ENCODE measurements around the gene NCBP2. TPM values are rescaled to one million over a fixed set of nuclear protein-coding genes. Genes with fewer than 3 reads are reported as not detected.

Gene NCBP2
- total and polyA plus RNA-seq, 2 donors (not counting 3 experiments of a cell fraction or from before 2014, with no cell fraction given) = 31.2 to 76.1 TPM

GRCh38 chr3:196902296-196902695, 40.0 kb downstream of the NCBP2 start:
- no peaks in the 10 kb centered on the region for H4K20me1 ChIP-seq (replicated peaks; ENCODE audit: control insufficient read depth, extremely low read depth, insufficient read depth, low read length)
- intact Hi-C loops (cut with micrococcal nuclease) = no loop called here
- H3K9me3 ChIP-seq (replicated peaks; ENCODE audit: control insufficient read depth, insufficient read depth, low read length) = no peaks in the 10 kb centered on the region
- no TSS peak for BruUV-seq (replicated peaks)
- no peak overlapping the region for H3K27ac ChIP-seq (ENCODE audit: insufficient read depth, low read depth, low read length)
- POLR2A ChIA-PET = no interaction called here
- no peak overlapping the region for H3K9ac ChIP-seq (replicated peaks; ENCODE audit: extremely low read depth, insufficient read depth, low read length)
- dilution Hi-C loops (cut with MboI; ENCODE audit: extremely low pct_ligation_motif_present, low sequenced_read_pairs) = no loop called here
- no peak overlapping the region for H2AFZ ChIP-seq (ENCODE audit: low read depth, low read length)
- H3K9me1 ChIP-seq (replicated peaks; ENCODE audit: control insufficient read depth, extremely low read depth, insufficient read depth, low read length) = no peaks in the 10 kb centered on the region
- peaks cover 12 to 15% of the 10 kb centered on the region in 2 experiments for H3K36me3 ChIP-seq (ENCODE audit: control insufficient read depth in 2 of 2, extremely low read depth in 1 of 2, insufficient read depth in 2 of 2, low read length in 2 of 2)
- H3K27me3 ChIP-seq (ENCODE audit: control insufficient read depth in 2 of 2, insufficient read depth in 2 of 2, low read length in 2 of 2) = no peaks in the 10 kb centered on the region
- H3K4me1 ChIP-seq (ENCODE audit: control insufficient read depth, extremely low read depth, insufficient read depth, low read length) = no peaks in the 10 kb centered on the region
- no peak overlapping the region for H3K4me3 ChIP-seq (replicated peaks in 1 of 3; ENCODE audit: insufficient read depth in 1 of 3, low read depth in 1 of 3, low read length in 3 of 3)
- FAIRE-seq = peak; percentile 8
- H3K79me2 ChIP-seq (ENCODE audit: control insufficient read depth, insufficient read depth, low read length) = peaks cover 5% of the 10 kb centered on the region
- no peak for TF ChIP-seq EZH2 (IDR thresholded peaks at IDR 0.05; ENCODE audit: borderline replicate concordance, low read depth, low read length, severe bottlenecking)
- TF ChIP-seq POLR2A (IDR thresholded peaks at IDR 0.05; ENCODE audit: low read depth, low read length) = no peak
- no peak for TF ChIP-seq FOS (IDR thresholded peaks at IDR 0.05; ENCODE audit: borderline replicate concordance, insufficient read depth, low read length)
- TF ChIP-seq POLR2AphosphoS5 (IDR thresholded peaks at IDR 0.05; ENCODE audit: insufficient read depth, low read depth, low read length) = no peak
- TF ChIP-seq MAX (IDR thresholded peaks at IDR 0.05; ENCODE audit: insufficient read depth, insufficient read length) = no peak
- no peak for TF ChIP-seq GATA2 (IDR thresholded peaks at IDR 0.05; ENCODE audit: insufficient read depth, insufficient read length, low read depth, low read length)
- TF ChIP-seq, protein P1, sequence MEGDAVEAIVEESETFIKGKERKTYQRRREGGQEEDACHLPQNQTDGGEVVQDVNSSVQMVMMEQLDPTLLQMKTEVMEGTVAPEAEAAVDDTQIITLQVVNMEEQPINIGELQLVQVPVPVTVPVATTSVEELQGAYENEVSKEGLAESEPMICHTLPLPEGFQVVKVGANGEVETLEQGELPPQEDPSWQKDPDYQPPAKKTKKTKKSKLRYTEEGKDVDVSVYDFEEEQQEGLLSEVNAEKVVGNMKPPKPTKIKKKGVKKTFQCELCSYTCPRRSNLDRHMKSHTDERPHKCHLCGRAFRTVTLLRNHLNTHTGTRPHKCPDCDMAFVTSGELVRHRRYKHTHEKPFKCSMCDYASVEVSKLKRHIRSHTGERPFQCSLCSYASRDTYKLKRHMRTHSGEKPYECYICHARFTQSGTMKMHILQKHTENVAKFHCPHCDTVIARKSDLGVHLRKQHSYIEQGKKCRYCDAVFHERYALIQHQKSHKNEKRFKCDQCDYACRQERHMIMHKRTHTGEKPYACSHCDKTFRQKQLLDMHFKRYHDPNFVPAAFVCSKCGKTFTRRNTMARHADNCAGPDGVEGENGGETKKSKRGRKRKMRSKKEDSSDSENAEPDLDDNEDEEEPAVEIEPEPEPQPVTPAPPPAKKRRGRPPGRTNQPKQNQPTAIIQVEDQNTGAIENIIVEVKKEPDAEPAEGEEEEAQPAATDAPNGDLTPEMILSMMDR (IDR thresholded peaks at IDR 0.05; ENCODE audit: extremely low read depth in 1 of 2, insufficient read depth in 1 of 2, low read depth in 1 of 2, low read length in 2 of 2) = no peak
- no peak for TF ChIP-seq JUN (IDR thresholded peaks at IDR 0.05; ENCODE audit: borderline replicate concordance, insufficient read depth, insufficient read length, low read depth)
- no peak for TF ChIP-seq MYC (IDR thresholded peaks at IDR 0.05; ENCODE audit: low read depth, low read length)
- DNase-seq (ENCODE audit: low read depth, low spot score) = no peak
- CTCF ChIA-PET = no interaction called here
- H3K4me2 ChIP-seq (ENCODE audit: insufficient read depth, low read length) = no peak overlapping the region

Measured in endothelial cell of umbilical vein (primary cell).